Measurements from ENCODE around the gene ATP13A2.

The ATP13A2 gene

DNA sequence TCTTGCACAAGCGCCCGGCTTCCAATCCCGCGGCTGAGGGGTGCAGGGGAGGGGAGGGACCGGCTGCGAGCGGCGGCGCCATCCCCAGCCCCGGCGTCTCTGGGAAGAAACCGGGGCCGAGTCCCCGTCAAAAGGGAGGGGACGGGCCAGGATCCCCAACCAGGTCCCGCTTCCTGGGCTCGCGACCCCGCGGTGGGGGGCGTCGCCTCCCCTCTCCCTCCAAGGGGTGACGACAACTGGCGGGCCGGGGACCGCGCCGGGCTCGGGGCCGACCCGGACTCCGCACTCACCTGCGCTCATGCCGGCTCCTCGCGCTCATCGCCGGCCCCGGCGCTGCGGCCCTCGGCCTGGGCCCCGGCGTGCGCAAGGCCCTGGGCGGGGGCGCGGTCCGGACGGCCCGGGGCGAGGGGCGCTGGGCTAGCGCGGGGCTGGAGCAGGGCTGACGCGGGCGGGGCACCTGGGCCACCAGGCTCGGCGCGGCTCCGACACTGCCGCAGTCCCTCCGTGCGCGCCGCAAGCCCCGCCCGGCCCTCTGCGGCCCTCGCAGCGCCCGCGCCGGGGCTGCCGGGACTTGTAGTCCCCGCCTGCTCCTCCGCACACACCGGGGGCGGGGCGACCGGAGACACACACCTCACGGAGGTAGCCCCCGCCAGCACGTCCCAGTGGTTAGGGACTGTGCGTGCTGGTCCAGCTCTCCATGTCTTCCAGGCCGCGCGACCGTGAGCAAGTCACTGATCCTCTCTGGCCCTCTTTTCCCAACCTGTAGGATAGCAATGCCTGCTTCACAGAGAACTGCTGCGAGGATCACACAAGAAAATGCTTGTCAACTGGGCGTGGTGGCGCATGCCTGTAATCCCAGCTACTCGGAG is at the start of gene ATP13A2:
ATP13A2 (minus strand) TSS at position 490 of the 869 bp plus-strand sequence; CDS start at position 300, 190 bp downstream.
- peak; percentile 62 for DNase-seq

DNA sequence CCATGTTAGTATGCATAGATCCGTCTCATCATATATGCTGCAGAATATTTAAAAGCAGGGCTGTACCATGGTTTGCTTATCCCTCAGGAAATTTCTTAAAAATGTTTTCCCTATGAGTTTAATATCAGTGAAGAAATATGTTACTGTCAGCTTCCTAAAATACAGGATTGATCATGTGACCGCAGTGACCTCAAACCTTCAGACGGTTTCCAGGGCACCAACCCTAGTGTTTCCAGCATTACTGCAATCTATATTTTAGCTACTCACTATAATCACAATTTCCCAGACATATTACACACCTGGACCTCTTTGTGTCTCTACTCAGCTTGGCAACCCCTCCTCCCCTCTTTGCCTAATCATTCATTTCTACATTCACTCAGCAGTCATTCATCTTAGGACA is 49.8 kb upstream of the ATP13A2 start:
- DNase-seq = no peak

- DNase-seq = no peak
These were observed 48.6 kb upstream of the ATP13A2 start for GRCh38 chr1:17060306-17060749.

DNA sequence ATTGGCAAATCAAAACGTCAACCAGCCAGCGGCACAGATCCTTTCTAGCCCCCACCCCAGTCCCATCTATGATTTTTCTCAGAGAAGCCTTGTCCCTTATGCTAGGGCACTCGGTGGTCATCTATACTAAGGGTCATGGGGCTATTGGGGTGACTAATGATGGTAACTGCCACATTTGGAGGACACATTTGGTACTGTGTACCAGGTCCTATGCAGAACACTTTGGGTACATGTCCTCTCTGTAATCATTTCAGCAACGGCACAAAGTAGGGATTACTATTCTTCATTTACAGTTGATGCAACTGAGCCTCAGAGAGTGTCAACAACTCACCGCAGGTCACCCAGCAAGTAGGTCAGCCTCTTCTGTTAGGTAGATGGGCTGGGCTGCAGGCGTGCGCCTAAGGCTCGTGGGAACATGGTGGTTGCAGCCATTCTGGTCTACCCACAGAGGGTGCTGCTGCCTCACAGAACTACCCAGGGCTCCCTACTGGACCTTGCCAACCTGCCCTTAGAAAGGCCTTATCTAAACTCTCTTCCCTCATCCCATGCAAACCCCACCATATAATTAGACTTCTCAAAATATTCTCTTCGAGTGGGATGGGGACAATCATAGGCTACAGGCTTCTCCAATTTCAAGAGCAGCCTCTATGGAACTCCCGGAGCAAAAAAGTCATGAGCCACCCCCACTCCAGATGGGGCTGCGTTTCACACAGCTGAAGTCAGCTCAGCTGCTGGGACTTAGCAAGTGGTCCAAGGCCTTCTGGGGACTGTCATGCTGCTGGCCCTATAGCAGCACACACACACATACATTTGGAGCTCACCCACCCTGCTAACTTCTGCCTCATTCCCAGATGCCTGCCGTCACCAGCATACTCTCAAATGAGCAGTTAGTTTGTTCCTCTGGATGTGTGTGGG is 47.9 kb upstream of the ATP13A2 start:
- peak; percentile 89 for DNase-seq

- DNase-seq = no peak
These were observed 44.8 kb upstream of the ATP13A2 start for GRCh38 chr1:17056551-17056950.

DNA sequence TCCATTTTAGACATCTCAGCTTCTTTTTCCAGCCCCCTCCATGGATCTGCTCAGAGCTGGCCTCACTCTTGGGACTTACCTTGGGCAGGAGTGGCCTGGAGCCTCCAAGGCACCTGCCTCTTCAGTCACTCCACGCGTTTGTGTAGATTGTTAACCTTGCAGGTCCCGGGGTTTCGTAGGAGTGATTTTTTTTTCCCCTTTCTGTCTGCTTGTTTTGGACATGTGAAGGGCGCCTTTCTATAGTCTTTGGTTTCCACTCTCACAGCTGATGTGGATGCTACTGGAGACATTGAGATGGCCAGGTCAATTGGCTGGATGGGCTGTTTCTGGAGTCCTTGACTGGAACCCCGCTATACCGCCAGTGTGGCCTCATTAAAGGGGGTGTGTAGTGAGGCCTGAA is 44.1 kb upstream of the ATP13A2 start:
- DNase-seq = no peak

GRCh38 chr1:17053685-17054410 is 42.1 kb upstream of the ATP13A2 start, which contains the start of gene SDHB:
Gene SDHB (minus strand): TSS chr1:17054032. CDS start chr1:17054019, 13 bp downstream.
- DNase-seq = peak; percentile 90

DNA sequence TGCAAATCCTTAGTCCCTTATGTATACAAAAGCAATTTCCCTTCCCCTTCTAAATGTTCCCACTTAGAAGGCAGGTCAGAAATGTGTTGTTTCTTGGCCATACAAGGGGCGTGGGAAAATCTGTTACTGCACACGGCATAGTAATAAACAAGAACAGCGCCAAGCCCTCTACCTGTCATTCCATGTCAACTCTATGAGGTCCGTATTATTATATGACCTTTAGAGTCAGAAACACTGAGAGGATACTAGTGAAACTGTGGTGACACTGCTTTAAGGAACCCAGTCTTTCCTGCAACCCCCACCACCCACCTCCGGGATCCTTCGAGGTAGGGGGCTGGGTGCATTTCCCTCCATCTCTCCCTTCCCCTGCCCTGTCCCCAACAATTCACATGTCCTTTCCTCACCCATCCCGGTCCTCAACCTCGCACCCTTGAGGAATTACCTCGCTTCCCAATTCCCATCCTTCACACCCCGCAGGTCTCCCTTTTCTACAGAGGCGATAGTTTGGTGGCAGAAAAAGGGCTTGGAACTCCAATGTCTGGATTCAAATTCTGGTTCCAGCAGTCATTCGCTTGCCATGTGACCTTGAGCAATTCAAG is 41.5 kb upstream of the ATP13A2 start:
- DNase-seq = no peak

- DNase-seq = no peak
These were observed 40.9 kb upstream of the ATP13A2 start for GRCh38 chr1:17052641-17053040.

DNA sequence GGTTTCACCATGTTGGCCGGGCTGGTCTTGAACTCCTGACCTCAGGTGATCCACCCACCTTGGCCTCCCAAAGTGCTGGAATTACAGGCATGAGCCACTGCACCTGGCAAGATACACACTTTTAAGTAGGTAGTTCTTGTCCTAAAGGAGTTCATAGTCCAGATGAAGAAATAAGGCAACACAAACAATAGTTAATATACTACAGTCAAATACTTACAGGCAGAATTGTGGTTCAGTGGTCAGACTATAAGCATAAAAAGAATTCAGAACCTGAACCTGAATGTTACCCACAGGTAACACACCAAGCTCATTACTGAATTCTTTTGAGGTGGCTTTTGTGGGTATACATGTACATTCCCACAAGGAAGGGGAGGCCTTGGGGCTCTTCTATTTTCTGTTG is 40.3 kb upstream of the ATP13A2 start:
- DNase-seq = no peak

DNA sequence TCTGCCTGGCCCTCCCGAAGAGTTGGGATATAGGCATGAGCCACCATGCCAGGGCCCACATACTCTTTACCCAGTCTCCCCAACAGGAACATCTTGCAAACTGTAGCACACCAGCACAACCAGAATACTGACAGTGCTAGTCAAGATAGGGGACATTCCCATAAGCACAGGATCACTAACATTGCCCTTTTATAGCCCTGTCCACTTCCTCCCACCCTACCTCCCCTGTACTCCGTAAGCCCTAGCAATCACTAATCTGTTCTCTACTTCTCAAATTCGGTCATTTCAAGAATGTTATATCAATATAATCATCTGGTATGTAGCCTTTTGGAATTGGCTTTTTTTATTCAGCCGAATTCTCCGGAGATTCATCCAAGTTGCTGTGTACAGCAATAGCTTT is 36.2 kb upstream of the ATP13A2 start:
- no peak for DNase-seq

DNA sequence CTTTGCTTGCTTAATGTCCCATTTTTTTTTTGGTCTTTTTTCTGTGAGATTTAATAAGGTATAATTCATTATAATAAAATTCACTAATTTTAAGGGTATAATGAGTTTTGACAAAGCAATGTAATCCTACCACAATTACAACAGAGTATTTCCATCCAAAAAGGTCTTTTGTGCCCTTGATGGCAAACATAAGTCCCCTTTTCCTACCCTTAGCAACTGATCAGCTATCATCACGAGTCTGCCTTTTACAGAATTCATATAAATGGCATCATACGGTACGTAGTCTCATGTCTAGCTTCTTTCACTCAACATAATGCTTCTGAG is 34.6 kb upstream of the ATP13A2 start:
- no peak for DNase-seq

GRCh38 chr1:17045634-17046333 is 34.1 kb upstream of the ATP13A2 start:
- DNase-seq = peak; percentile 61

GRCh38 chr1:17045150-17045549 is 33.4 kb upstream of the ATP13A2 start:
- DNase-seq = no peak

DNA sequence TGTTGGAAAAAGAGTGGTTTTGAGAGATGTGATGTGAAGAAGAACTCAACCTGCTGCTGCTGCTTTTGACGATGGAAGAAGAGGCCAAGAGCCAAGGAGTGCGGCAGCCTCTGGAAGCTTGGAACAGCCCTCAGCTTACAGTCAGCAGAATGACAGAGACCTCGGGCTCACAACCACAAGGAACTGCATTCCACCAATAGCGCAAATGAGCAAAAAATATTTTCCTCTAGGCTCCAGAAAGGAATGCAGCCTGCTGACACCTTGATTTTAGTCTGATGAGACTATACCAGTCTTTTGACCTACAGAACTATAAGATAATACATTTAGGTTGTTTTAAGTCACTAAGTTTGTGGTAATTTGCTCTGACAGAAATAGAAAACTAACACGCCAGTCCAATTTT is 31.9 kb upstream of the ATP13A2 start:
- no peak for DNase-seq

DNA sequence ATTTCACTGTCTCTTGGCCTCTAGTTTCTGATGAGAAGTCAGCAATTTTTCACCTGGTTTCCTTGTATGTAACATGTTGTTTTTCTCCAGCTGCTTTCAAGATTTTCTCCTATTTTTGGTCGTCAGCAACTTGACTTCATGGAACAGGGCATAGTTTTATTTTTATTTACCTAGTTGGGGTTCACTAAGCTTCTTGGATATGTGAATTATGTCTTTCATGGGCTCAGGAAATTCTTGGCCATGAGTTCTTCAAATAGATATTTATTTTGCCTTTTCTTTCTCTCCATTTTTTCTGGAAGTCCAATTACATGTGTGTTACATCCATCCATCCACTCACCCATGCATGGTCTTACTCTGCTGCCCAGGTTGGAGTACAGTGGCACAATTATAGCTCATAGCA is 28.4 kb upstream of the ATP13A2 start:
- no peak for DNase-seq

DNA sequence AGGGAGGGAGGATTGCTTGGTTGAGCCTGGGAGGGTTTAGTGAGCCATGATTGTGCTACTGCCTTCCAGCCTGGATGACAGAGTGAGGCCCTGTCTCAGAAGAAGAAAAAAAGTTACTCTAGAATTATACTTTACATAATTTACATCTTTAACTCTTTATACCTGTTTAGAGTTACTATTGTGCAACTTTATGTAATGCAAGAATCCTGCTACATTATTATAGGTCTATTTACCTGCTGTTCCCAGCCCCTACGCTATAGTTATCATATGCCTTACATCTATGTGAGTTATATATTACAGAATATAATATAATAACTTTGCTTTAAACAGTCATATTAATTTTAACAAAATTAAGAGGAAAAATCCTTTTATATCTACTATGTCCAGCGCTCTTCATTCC is 27.8 kb upstream of the ATP13A2 start:
- DNase-seq = no peak

GRCh38 chr1:17033481-17033880 is 21.8 kb upstream of the ATP13A2 start:
- no peak for DNase-seq

DNA sequence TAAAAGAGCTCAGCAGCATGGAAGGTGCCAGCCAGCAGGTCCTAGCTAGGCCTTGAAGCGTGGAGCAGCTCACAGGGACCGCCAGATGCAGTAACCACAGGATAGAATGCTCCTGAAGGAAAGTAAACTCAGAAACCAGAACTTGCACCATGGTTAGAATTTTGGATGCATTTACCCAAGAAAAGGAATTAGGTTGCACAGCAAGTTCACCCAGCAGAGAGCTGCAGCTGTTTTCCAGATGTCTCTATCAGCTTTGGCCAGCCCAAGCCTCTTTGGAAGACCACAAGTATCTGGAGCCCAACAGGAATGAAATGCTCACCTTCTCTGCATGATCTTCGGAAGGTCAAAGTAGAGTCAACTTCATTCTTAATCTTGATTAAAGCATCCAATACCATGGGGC is 21.0 kb upstream of the ATP13A2 start:
- no peak for DNase-seq

GRCh38 chr1:17031436-17031835 is 19.7 kb upstream of the ATP13A2 start:
- no peak for DNase-seq

GRCh38 chr1:17030206-17030605 is 18.5 kb upstream of the ATP13A2 start:
- no peak for DNase-seq

- DNase-seq = no peak
These were observed 17.0 kb upstream of the ATP13A2 start for GRCh38 chr1:17028662-17029188.

Measured in NCI-H510A treated with DMSO at 0.1 percent for 48 hours (cell line).